22Rv1 (cell line): ENCODE measurements around the gene KLK3.
"Not testable (repeated sequence)": the region's sequence is repeated elsewhere in the genome, so short reads cannot be mapped to it uniquely, and the experiment has no call there.

ENCODE experiments used
- CTCF ChIP-seq: fragments of 450-650 bp; IDR thresholded peaks from 2 replicates; pipeline ENCODE4 v1.5.1; 2017; ENCODE audit warnings: mild to moderate bottlenecking
- ZFX ChIP-seq: fragments of 450-650 bp; IDR thresholded peaks from 2 replicates; pipeline ENCODE4 v1.6.1; 2017; ENCODE audit warnings: antibody characterized with exemption, borderline replicate concordance

- TF ChIP-seq CTCF, ZFX: not testable (repeated sequence)
These were observed 43.0 kb upstream of the KLK3 start for GRCh38 chr19:50811622-50812238.
